Stimulated activated CD4-positive, alpha-beta T cell treated with anti-CD3 and anti-CD28 coated beads, Interleukin-1b, Interleukin-23, amount 100 ng/mL, for 1 hour (primary cell): Measurements from ENCODE around the gene PCSK4.
"Not testable (repeated sequence)": the region's sequence is repeated elsewhere in the genome, so short reads cannot be mapped to it uniquely, and the experiment has no call there.

Experiments used
- DNase-seq, 2 donors: peaks; one replicate each; pipeline ENCODE4 v3.0.0-alpha.2; 2020; ENCODE audit warnings: low read depth in 2 of 2

PCSK4 gene

DNA sequence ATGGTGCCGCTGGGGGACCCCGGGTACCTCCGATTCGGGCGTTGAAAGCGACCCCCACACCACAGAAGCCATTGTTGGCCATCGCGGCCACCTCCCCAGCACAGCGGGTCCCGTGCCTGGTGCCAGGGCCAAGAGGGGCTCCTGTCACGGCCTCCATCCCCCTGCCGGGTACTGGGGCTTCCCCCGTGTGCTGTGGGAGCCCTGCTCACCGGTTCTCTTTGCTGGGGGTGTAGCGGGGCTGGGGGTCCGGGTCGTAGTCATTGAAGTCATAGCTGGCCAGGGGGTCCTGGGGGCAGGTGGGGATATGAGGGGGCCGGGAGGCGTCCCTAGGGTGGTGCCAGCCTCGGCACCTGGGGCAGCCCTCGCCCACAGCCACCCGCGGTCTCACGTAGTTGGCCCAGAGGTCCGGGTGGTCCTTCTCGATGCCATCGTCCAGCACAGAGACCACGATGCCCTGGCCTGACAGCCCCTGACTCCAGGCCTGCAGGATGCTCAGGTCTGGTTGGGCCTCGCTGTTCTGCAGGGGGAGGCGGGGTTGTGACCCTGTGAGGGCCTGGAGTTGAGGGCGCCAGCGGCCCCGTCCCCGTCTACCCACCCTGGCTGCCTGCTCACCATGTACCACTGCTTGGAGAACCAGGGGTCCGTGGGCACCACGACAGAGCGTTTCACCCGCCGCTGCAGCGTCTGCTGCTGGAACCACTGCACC, 2.4 kb downstream of the PCSK4 start:
- no peak for DNase-seq

DNA sequence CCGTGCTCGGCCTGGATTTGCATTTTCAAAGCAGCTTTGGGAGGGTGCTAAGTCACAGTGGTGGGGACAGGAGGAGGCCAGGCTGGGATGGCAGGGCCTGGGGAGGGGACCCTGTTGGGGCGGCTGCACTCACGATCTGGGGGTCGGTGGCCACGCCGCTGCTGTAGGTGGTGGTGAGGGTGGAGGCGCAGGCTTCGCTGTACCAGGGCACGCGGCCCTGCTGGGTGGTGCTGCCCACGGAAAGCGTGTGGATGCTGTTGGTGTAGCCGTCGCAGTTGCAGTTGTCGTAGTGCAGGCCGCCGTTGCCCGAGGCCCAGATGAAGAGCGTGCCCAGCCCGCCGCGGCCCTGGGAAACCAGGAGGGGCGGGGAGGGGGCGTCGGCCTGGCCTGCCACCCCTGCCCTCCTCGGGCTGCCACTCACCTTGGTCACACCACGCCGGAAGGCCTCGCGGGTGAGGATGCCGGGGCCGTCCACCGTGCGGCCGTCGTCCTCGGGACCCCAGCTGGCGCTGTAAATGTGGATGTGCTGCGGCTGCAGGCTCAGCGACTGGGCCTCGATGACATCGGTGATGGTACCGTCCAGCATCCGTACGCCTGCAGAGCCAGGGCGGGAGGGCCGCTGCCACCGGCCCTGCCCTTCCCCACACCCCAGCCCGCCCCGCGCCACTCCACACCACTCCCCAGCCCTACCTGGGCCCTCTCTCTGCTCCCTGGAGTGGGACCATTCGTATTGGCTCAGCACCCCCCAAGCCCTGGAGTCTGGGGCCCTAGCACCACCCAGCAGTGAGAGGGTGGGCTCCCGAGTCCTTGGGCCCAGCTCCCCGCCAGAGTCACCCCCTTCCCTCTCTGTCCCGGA, 3.2 kb downstream of the PCSK4 start:
- no peak for DNase-seq

DNA sequence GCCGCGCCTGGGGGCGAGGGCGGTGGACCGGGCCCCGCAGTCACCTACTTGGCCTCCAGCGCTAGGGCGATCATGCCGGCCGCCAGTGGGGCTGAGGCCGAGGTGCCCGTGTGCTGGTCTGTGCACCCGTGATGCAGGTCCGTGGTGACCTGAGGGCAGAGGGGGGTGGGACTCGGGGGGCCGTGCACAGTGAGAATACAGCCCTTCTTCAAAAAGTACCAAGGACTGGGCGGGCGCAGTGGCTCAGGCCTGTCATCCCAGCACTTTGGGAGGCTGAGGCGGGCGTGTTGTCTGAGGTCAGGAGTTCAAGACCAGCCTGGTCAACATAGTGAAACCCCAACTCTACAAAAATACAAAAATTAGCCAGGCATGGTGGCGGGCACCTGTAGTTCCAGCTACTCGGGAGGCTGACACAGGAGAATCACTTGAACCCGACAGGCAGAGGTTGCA, 6.1 kb downstream of the PCSK4 start:
- DNase-seq: no peak

DNA sequence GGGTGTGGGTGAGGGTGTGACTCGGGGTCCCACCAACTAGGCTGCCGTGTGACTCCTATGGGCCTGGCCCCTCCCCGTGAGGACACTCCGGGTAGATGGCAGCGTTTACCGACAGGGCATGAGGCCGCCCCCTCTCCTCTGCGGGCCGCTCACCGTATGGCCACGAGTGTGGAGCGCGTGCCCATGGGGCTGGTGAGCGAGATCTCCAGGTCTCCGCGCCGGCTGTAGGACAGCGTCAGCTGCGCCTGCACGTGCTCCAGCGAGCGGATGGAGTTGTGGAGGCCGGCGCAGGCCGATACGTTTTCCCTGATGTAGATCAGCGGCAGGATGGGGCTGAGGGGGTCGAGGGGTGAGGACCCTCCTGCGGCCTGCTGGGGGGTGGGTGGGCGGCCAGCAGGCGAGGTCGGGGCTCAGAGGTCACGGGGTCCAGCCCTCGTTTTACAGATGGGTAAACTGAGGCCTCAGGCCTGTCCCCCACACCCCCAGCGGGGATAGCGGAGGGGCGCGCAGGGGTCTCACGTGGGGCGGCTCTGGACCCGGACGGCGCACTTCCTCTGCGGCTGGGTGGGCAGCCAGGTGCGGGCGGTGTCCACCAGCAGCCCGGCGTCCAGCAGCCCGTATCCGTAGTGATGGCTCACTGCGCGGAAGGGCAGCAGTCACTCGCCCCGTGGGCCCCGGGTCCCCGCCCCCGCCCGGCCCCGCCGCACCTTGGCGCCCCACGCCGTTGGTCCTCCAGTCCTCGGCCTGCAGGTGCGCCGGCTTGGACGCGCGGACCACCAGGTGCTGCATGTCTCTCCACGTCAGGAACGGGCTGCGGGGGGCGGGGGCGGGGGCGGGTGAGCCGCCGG, 6.8 kb downstream of the PCSK4 start:
- DNase-seq: no peak

DNA sequence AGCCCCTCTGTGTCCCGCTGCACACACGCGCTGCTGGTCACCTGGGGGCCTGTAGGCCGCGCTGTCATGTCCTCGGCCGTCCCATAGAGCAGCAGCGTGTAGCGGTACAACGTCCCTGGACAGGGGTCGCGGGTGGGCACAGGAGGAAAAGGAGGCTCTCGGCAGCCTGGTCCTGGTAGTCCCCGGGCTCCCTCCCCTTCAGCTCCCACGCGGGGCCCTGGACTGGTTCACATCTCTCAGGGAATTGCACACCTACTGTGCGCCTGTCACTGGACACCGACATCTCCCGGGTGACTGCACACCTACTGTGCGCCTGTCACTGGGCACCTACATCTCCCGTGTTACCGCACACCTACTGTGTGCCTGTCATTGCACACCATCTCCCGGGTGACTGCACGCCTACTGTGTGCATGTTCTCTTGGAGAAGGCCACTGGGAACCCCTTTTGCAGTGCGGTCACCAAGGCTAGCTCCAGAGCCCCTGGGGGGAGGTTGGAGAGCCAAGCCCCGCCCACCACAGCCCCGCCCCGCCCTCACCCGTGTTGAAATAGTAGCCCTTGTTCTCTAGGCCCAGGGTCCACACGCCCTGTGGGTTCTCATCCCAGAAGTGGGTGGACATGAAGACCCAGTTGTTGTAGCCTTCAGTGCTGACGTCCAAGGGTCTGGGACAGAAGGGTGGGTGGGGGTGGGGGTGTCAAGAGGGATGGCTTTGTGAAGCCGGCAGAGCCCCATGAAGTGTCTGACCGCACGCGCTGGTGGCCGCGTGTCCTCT, 7.6 kb downstream of the PCSK4 start:
- DNase-seq: no peak

DNA sequence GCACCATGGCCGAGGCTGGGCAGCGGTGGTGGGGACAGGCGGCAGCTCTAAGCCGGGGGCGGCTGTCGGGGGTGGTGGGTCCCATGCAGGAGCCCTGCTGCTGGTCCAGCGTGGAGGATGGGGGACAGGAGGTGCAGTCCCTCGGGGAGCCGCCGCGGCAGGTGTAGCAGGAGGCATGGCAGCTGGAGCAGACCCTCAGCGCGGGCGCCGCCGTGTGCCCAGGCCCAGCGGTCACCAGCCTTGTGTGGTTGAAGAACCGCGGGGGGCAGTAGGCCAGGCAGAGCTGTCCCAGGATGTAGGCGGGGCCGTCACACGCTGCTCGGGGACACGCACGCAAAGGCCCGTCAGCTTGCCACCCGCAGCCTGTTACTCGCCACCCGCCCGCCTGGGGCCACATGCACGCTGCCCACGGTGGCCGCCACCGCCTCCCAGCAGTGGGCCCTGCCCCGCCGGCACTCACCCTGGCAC, 8.2 kb downstream of the PCSK4 start:
- no peak for DNase-seq

DNA sequence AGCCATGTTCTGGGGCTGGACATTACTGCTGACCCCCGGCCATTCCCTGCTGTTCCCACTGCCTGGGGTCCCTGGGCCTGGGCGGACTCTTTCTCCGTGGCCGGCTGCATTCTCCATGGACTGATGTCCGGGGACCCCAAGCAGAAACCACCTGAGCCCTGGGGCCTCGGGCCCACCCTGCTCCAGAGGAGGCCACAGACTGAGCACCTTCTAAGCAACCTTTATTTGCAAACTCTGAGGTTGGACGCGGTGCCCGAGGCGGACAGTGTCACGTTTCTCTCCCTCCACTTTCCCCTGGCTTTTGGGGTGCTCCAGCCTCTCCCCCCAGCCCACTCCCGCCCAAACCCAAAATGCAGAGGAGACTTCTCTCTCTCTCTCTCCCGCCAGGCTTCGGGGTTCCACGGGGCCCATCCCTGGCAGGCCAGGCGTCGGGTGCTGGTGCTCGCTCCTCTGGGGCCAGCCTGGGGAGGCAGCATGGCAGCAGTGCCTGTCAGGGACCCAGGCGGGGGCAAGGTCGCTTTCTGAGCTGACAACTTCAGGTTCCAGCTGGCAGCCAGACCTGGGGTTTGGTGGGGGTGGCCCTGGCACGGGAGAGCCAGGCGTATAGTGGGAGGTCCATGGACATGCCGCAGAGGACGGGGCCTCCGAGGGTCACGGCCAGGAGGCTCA, 8.8 kb downstream of the PCSK4 start:
- no peak for DNase-seq

DNA sequence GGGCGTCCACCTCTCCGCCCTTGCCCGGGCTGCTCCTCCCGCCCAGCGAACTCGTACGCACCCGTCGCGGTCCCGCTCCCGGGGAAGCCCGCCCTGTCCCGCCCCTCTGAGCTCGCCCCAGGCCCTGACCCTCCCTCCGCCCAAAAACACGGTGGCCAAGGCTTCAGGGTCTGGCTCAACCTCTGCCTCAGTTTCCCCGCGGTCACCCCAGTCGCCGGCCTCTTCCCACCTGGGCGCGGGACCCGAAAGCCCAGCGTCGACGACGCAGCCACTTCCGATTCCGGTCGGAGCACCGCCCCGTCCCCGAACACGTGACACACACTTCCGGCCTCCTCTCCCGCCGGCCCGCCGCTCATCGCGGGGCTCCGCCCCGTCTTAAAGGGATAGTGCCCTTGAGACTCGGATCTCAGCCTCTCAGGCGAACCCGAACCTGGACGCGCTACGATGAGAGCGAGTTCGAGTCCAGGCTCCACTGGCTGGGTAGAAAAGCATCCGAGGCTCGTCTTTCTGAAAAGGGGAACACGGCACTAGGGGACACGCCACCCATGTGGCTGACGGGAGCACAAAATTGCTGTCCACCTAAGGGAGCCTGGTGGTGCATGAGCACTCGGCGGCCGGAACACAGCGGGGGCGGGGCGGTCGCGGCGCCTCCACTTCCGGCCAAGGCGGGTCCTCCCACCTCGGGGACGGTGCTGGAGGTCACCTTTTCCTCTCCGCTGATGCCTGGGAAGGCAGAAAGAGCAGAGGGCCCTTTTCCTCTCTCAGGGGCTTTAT, 11.0 kb downstream of the PCSK4 start, which contains the start of gene C19orf25:
TSS of gene C19orf25 (minus strand) at position 282 of the 774 bp plus-strand sequence. CDS start 312 bp downstream, outside the sequence.
- DNase-seq: peak; percentile 77 to 83

DNA sequence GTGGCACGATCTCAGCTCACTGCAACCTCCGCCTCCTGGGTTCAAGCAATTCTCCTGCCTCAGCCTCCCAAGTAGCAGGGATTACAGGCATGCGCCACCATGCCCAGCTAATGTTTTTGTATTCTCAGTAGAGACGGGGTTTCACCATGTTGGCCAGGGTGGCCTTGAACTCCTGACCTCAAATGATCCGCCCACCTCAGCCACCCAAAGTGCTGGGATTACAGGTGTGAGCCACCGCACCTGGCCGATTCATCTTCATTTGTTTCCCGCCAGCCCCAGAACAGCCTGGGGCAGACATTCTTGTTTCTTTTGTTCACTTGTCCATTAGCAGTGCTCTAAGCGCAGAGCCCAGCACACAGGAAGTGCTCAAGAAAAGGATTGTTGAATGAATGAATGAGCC, 13.1 kb downstream of the PCSK4 start:
- DNase-seq: not testable (repeated sequence)

DNA sequence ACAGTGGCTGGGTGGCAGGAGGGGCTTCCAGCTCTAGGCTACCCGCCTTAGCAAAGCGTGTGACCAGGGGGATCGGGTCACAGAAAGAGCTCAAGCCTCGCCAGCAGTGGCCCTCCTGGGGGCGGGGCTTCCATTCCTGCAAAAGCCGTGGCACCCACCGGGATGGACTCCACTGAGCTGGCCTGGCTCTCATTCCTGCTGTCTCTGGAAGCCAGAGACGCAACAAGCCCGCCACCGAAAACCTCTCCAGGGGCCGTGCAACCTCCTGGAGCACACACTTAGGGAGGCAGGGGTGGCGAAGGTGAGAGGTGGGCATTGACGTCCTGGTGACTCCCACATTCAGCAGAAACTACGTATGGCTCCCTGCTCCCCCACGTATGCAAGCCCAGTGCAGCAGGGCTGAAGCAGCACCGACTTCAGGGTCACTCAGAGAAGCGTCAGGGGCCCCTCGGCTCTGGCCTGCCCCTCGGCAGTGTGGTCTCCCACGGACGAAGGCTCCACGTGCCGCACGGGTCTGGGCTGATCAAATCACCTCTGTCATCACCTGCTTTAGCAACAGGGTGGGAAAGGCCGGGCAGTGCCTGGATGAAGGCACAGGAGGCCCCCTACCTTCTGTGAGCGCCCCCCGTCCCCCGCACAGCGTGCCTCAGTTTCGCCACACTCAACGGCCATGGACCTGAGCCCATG, 14.3 kb downstream of the PCSK4 start:
- DNase-seq: no peak

DNA sequence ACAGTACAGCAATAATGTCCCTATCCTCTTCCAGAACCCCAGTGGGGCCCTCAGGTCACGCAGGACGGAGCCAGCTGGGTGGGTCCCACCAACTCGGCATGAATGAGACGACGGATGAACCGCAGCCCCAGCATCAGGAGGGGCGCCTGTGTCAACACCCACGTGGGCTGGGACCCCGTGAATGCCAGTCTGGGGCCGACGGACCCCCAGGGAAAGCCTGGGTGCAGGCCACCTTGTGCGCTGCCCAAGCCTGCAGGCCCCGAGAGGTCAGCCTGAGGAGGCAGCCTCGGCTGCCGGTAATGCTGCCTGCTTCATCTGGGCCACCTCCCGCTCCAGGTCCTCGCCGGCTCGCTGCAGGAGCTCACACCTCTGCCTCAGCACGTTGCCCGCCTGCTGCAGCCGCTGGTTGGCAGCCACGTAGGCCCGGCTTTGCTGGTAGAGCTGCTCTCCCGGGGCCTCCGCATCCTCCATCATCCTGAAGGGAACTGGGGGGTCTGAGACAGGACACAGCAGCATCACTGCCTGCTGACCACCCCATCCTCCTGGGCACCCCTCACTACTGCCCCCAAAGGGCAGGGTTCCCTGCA, 15.3 kb downstream of the PCSK4 start:
- no peak for DNase-seq

DNA sequence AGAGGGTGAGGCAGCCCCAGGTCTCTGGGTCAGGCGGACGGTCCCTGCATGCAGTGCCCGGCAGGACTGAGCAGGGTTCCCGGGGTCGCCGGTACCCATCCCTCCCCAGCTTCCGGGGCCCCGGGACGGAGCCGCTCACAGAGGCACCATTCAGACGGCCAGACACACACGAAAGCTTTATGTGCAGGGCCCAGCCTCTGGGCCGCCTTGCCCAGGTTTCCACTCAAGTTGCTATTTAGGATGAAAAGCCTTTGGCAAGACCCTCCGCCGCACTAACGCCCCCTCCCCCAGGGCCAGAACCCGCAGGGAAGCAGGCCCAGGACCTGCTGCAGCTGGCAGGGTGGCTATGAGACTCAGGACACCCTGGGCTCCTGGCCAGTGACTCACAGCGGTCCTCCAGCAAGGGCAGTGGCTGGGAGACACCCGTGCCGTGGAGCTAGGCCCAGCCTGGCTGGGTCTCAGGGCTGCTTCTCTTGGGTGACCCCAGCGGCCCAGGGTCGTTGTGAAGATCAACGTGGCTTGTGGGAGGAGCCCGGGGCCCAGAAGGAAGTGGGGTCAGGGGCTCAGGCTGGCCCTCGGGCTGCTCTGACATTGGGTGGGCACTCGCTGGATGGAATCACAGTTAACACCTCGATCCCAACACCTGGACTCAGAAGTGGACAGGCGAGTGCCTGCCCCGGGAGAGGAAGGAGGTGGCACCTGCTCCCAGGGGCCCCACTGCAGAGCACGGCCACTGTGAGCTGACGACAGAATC, 16.0 kb downstream of the PCSK4 start:
- no peak for DNase-seq

DNA sequence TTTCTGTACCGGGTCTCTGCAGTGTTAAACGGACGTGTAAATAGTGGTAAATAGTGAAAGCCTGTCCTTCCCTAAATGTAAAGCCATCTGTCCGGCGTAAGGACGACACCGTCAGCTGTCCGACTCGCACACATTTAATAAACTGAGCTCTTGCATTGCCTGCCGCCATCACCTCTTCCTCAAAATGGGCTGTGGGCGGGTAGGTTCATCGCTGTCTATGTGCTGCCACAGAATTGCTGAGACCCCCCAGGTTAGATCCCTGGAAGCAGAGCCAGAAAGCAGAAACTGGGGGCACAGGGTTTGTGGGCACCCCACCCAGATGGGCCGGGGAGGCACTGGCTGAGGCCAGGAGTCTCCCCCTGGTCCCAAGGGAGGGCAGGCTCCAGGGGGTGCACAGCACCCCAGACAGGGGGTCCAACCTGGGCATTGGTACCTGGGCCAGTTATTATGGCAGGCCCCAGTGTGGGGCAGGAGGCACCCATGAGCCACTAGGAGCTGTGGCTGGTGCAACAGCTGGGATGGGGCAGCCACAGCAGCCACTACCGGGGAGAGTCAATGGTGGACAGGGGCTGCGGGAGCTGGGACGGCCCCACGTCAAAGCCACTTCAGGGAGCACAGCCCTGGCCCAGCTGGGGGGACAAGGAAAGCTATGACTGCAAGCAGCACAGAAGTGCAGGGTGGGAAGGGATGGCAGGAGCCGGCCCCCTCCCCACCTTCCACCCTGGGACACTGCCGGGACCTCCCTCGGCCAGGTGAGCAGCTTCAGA, 16.9 kb downstream of the PCSK4 start:
- no peak for DNase-seq

DNA sequence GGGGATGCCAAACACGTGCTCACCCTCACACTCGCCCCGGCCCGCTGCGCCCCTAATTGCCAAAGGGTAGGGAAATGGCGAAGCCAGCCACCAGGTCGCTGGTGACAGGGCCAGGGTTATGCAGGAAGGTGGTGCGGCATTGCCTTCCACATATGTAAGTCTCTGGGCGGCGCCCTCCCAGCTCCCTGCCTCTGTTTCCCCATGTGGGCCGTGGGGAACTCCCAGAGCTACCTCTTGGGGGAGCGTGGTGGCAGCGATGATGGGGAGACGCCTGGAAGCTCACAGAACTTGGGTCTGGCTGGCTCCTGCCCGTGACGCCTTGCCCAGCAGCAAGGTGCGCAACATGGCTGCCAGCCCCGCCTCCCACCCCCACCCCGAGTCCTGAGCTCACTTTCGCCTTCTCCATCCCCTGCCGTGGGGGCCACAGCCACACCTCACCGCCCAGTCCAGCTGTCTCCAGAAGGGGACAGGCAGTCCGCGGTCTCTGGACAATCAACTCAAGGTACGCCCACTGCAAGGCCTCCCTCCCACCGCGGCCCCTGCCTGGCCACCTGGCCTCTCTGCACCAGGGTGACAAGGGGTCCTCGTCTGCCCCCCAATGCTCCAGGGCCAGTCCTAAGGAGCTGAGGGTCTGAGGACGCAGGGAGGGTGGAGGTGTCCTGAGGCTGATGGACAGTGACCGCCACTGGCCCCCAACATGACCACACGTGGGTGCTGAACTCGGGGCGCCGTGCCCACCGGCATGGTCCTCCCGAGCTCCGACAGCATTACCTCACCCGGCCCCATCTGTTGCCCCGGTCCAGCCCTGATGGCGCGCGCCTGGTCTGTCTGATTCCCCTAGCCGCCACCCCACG, 17.7 kb downstream of the PCSK4 start:
- DNase-seq: no peak

DNA sequence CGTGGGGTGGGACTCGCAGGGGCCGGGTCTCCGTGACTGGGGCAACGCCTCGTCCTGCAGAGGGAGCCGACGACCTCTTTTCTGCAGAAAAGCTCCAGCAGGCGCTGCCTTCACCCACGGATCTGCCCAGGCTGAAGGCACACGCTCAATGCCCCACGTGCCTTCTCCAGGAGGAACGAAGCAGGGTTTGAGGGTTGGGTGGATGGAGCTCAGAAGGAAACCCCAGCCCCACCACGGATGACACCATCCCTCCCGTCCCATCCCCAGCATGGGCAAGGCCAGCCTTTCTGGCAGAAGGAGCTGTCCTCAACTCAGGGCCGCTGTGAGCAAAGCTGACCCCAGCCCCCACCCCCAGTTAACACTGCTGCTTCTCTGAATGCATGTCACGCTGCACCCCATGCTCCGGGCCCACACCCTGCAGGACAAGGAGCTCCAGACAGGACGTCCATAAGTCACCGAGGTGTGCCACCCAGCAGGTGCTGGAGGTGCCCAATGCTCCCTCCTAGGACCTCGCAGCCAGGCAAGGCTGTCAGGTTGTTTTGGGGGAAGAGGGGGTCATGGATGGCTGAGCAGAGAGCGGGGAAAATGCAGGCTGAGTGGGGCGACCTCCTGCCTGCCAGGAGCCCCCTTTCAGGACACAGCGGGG, 18.5 kb downstream of the PCSK4 start:
- no peak for DNase-seq

DNA sequence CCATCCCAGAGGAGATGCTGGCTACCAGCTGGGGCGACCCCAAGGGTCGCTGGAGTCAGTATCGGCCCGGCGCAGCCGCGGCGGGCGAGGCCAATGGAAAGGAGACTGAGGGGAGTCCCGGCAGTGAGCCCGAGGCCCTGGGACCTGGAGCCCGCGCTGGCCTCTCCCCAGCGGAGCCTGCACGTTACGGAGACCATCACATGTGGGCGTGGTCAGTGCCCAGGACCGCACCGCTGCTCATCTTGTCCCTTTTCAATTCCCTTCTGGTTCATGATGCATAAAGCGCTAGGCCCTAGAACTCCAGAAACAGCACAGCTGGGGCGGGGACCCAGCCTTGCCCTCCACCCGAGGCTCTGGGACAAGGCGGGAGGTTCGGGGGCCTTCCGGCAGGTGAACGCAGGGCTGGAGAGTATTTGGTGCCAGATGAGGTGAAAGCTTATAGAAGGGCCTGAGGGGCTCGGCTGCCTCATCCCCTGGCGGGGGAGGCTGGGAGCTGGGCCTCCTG, 19.1 kb downstream of the PCSK4 start:
- DNase-seq: no peak
